ENCODE measurements around the gene SLC5A2.
"Not testable (repeated sequence)": the region's sequence is repeated elsewhere in the genome, so short reads cannot be mapped to it uniquely, and the experiment has no call there.

Gene SLC5A2

DNA sequence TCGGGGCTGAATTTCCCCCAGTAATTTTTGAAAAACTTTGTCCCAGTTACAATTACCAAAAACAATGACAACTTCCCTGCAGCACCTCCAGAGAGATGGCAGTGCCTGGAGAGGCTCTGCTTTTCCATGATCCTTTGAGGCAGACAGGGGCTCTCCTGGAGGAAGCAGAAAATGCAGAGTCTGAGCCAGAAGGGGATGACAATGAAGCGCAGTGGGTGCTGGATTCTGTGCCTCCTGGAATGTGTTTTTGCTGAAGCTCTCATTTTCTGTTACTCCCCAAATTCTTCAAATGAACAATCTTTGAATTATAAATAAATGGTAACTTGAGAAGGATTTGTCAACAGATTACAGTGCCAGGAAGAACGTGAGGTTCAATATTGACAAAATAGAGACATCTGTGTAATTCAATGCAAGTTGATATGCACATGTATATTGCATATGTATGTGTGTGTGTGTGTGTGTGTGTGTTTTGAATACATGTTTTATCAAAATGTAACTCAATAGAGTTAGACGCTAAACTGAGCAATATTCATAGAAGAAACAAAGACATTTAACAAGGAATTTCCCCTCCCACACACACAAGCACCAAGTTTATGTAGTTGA, 35.0 kb downstream of the SLC5A2 start:
- no peak for DNase-seq (ENCODE audit: low read depth)
- no peak overlapping the region for H3K4me3 ChIP-seq (ENCODE audit: low read length)
- TF ChIP-seq, protein P1, sequence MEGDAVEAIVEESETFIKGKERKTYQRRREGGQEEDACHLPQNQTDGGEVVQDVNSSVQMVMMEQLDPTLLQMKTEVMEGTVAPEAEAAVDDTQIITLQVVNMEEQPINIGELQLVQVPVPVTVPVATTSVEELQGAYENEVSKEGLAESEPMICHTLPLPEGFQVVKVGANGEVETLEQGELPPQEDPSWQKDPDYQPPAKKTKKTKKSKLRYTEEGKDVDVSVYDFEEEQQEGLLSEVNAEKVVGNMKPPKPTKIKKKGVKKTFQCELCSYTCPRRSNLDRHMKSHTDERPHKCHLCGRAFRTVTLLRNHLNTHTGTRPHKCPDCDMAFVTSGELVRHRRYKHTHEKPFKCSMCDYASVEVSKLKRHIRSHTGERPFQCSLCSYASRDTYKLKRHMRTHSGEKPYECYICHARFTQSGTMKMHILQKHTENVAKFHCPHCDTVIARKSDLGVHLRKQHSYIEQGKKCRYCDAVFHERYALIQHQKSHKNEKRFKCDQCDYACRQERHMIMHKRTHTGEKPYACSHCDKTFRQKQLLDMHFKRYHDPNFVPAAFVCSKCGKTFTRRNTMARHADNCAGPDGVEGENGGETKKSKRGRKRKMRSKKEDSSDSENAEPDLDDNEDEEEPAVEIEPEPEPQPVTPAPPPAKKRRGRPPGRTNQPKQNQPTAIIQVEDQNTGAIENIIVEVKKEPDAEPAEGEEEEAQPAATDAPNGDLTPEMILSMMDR (conservative IDR thresholded peaks at IDR 0.05; ENCODE audit: low read depth, low read length), result no peak

- H3K4me3 ChIP-seq (ENCODE audit: low read length), result no peak overlapping the region
- no peak for DNase-seq (ENCODE audit: low read depth)
- TF ChIP-seq, protein P1 (conservative IDR thresholded peaks at IDR 0.05; ENCODE audit: low read depth, low read length), result no peak
Observed at GRCh38 chr16:31519759-31520431, 37.0 kb downstream of the SLC5A2 start.

DNA sequence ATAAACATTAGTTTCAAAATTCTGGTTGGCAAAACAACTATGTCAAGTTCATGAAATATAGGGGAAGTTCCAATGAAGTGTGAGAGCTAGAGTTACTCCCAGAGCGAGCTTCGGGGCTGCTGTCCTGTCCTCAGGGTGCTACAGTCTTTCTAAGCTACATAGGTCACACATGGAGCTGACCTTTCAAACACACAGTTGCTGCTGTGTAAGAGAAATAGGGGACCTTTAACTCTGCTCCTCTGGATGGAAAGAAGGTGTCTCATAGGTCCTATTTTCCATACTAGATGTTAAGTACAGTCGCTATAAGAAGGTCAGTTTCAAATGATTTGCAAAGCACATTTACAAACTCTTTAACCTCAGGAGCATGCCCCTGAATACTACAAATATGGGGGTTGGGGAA, 38.4 kb downstream of the SLC5A2 start:
- H3K4me3 ChIP-seq (ENCODE audit: low read length), result no peak overlapping the region
- DNase-seq (ENCODE audit: low read depth), result no peak
- TF ChIP-seq, protein P1 (conservative IDR thresholded peaks at IDR 0.05; ENCODE audit: low read depth, low read length), result no peak

- TF ChIP-seq, protein P1 (conservative IDR thresholded peaks at IDR 0.05; ENCODE audit: low read depth, low read length), result no peak
- no peak overlapping the region for H3K4me3 ChIP-seq (ENCODE audit: low read length)
- no peak for DNase-seq (ENCODE audit: low read depth)
Observed at GRCh38 chr16:31522071-31522470, 39.1 kb downstream of the SLC5A2 start.

DNA sequence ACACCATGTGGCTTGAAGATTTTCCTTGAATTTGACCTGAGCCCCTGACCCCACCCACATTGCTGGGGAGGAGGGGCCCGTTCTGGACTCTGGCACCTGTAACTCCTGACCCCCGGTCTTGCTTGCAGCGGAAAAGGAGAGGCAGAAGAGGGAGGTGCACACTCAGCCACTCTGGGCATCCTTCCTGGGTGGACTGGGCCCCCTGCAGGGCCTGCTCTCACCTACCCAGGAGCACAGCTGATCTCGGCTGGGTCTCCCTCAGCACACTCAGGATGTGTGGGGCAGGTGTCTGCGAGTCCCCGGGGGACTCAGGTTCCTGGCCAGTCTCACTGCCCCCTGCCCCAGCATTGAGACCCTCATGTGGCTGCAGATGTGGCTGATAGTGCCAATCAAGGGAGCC, 40.8 kb downstream of the SLC5A2 start:
- not testable (repeated sequence) for DNase-seq (ENCODE audit: low read depth); H3K4me3 ChIP-seq (ENCODE audit: low read length)

- TF ChIP-seq, protein P1 (conservative IDR thresholded peaks at IDR 0.05; ENCODE audit: low read depth, low read length), result no peak
- DNase-seq (ENCODE audit: low read depth), result no peak
- no peak overlapping the region for H3K4me3 ChIP-seq (ENCODE audit: low read length)
Observed at GRCh38 chr16:31525113-31525512, 42.2 kb downstream of the SLC5A2 start.

GRCh38 chr16:31527734-31528274, 44.9 kb downstream of the SLC5A2 start, which contains the start of gene AHSP:
TSS of gene AHSP (plus strand) at chr16:31527900. CDS start at chr16:31528140, 240 bp downstream.
- TF ChIP-seq, protein P1 (conservative IDR thresholded peaks at IDR 0.05; ENCODE audit: low read depth, low read length), result no peak

More at GRCh38 chr16:31527734-31528274, 44.9 kb downstream of the SLC5A2 start, which contains the start of gene AHSP:
- no peak within 1 kb of the TSS for H3K4me3 ChIP-seq (ENCODE audit: low read length)
- DNase-seq (ENCODE audit: low read depth), result no peak

All from retinal pigment epithelial cell (primary cell).